GM10248 (cell line): ENCODE measurements around the gene KLK3.

ENCODE experiments used
- CTCF ChIA-PET: fragments of 300-600 bp; sonication (Branson Sonifier 250); formaldehyde crosslinking; extraction: SDS; loops from one replicate; lab custom pipeline; 2021; ENCODE audit warnings: antibody characterized with exemption; lab: Yijun Ruan, JAX
- POLR2A ChIA-PET: fragments of 350-650 bp; sonication (Branson Sonifier 250); formaldehyde crosslinking; extraction: SDS; loops from one replicate; lab custom pipeline; 2020; ENCODE audit warnings: antibody characterized with exemption; lab: Yijun Ruan, JAX
- DNase-seq: peaks from one replicate; pipeline ENCODE4 v3.0.0; 2012; ENCODE audit errors: extremely low spot score
- TF ChIP-seq, protein P1 (sequence below): IDR thresholded peaks from 2 replicates; pipeline ENCODE4 v1.5.1; 2012; ENCODE audit warnings: mild to moderate bottlenecking, low read depth; ENCODE audit errors: extremely low read depth, missing control alignments, control extremely low read depth

Gene KLK3

DNA sequence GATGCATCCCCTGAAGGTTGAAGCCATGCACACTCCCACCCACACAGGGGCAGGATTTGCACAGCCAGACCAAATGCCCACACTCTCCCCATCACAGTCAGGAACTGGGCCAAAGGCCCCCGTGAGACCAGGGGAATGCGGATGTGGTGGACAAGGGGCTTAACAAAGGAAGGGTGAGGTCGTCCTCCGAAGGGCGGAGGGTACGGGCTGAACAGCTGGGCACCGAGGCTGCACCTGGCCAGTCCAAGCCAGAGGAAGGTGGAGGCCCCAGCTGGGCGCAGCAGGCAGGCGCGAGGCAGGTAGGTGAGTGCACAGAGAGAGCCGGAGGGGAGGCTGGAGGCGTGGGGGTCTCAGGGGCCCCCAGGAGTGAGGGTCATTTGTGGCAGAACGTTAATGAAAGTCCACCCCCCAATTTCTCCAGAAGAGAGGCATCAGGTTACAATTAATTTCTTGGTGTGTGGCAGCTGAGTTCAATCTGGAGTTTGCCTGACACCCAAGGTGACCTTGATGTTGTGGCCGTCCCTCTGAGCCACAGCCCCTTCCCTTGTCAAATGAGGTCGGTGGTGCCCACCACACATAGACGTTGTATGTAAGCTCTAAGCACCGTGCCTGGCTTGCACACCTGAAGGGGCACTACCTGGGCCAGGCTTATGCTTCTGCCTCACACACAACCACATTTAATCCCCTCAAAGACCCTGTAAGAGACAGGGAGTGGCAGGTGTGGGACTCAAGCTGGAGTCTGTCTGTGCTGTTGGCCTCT, 24.3 kb upstream of the KLK3 start:
- ChIA-PET POLR2A (no interaction called here), CTCF (no interaction called here)
- no peak for DNase-seq
- TF ChIP-seq, protein P1, sequence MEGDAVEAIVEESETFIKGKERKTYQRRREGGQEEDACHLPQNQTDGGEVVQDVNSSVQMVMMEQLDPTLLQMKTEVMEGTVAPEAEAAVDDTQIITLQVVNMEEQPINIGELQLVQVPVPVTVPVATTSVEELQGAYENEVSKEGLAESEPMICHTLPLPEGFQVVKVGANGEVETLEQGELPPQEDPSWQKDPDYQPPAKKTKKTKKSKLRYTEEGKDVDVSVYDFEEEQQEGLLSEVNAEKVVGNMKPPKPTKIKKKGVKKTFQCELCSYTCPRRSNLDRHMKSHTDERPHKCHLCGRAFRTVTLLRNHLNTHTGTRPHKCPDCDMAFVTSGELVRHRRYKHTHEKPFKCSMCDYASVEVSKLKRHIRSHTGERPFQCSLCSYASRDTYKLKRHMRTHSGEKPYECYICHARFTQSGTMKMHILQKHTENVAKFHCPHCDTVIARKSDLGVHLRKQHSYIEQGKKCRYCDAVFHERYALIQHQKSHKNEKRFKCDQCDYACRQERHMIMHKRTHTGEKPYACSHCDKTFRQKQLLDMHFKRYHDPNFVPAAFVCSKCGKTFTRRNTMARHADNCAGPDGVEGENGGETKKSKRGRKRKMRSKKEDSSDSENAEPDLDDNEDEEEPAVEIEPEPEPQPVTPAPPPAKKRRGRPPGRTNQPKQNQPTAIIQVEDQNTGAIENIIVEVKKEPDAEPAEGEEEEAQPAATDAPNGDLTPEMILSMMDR, result no peak

DNA sequence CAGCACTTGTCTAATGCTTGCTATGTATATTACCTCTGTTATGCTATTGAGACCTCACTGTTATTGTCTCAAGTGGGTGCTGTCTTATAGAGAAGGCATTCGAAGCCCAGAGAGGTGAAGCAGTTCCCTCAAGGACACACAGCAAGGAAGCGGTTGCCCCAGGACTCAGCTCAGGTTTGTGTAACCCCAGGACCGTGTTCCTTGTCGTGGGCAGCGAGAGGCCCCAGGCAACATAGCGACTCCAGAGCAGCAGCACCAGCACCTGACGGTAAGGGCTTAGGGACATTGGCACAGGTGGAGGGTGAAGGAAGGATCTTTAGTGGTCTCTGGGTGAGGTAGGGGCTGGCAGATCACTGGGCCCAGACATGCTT, 23.7 kb upstream of the KLK3 start:
- ChIA-PET POLR2A (no interaction called here), CTCF (no interaction called here)
- no peak for DNase-seq
- TF ChIP-seq, protein P1, result no peak

DNA sequence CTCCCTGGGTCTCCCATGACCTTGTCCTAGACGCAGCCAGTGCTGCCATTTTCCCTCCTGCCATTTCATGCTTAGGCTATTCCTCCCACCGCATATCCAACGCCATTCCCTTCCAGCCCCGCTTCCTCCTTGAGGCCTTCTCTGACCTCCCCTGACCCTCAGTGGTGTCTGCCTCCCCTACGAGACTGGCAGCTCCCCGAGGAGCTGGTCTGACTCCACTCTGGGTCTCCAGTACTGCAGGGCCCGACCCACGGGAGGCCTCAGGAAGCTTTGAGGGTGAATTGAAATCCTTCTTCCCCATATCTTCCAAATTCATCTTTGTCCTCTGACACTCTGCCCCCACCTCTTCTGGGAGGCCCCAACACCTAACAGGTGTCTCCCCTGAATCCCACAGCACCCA, 22.0 kb upstream of the KLK3 start:
- POLR2A ChIA-PET, result no interaction called here
- DNase-seq, result no peak
- CTCF ChIA-PET, result no interaction called here
- TF ChIP-seq, protein P1, result no peak

- TF ChIP-seq, protein P1, result no peak
- ChIA-PET POLR2A (no interaction called here), CTCF (no interaction called here)
- no peak for DNase-seq
Measured at GRCh38 chr19:50833117-50833801, 21.5 kb upstream of the KLK3 start, which contains the start of gene KLK15. KLK15 (minus strand) TSS chr19:50833574; CDS start chr19:50831492, 2,082 bp downstream.

DNA sequence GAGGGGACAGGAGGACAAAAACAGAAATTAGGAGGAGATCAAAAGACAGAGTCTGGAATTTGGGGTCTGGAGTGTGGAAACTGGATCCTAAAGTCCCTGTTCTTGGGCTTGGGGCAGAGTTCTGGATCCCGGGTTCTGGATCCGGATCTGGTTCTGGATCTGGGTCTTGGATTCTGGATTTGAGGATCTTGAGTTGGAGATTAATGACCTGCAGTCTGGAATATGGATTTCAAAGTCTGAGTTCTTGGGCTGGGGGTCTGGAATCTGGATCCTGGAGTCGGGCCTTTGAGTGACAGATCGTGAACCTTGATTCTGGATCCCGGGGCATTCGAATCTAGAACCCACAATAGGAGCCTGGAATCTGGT, 20.9 kb upstream of the KLK3 start:
- TF ChIP-seq, protein P1, result no peak
- ChIA-PET CTCF (no interaction called here), POLR2A (no interaction called here)
- no peak for DNase-seq

- TF ChIP-seq, protein P1, result no peak
Measured at GRCh38 chr19:50835103-50835784, 19.5 kb upstream of the KLK3 start.

More at GRCh38 chr19:50835103-50835784, 19.5 kb upstream of the KLK3 start:
- DNase-seq, result no peak
- CTCF ChIA-PET, result no interaction called here
- POLR2A ChIA-PET, result no interaction called here
